DOHH2 (cell line): ENCODE data around the gene GRAP.
"Not testable (repeated sequence)": the region's sequence is repeated elsewhere in the genome, so short reads cannot be mapped to it uniquely, and the experiment has no call there.

Experiments used
- H3F3A ChIP-seq: fragments of 200-600 bp; sonication (generic), shearing (Covaris generic); 2 replicates; pipeline ENCODE4 v1.6.0; 2016; ENCODE audit warnings: antibody characterized with exemption, mild to moderate bottlenecking; ENCODE audit not compliant: control insufficient read depth, insufficient read depth
- H3K27ac ChIP-seq: fragments of 200-600 bp; sonication (generic); 2 replicates; pipeline ENCODE4 v1.5.1; 2014; ENCODE audit warnings: low read depth, mild to moderate bottlenecking, low read length, moderate library complexity
- H3K27me3 ChIP-seq: fragments of 200-600 bp; sonication (generic); 2 replicates; pipeline ENCODE4 v1.6.1; 2014; ENCODE audit warnings: mild to moderate bottlenecking, low read length, mixed read lengths; ENCODE audit not compliant: control insufficient read depth
- H3K36me3 ChIP-seq: fragments of 200-600 bp; sonication (generic); 2 replicates; pipeline ENCODE4 v1.6.1; 2014; ENCODE audit warnings: mild to moderate bottlenecking, low read length, moderate library complexity, mixed read lengths; ENCODE audit not compliant: control insufficient read depth
- H3K4me1 ChIP-seq: fragments of 200-600 bp; sonication (generic); 2 replicates; pipeline ENCODE4 v1.6.1; 2014; ENCODE audit warnings: mild to moderate bottlenecking, low read length, mixed read lengths; ENCODE audit not compliant: control insufficient read depth
- H3K4me2 ChIP-seq: fragments of 200-600 bp; sonication (generic); 2 replicates; pipeline ENCODE4 v1.6.0; 2014; ENCODE audit warnings: mild to moderate bottlenecking, low read length, moderate library complexity
- H3K4me3 ChIP-seq: fragments of 200-600 bp; sonication (generic); 2 replicates; pipeline ENCODE4 v1.5.1; 2014; ENCODE audit warnings: mild to moderate bottlenecking, low read length, mixed read lengths
- H3K79me2 ChIP-seq: fragments of 200-600 bp; sonication (generic); 2 replicates; pipeline ENCODE4 v1.6.1; 2014; ENCODE audit warnings: mild to moderate bottlenecking, low read length, mixed read lengths; ENCODE audit not compliant: control insufficient read depth
- H3K9me2 ChIP-seq: fragments of 200-600 bp; sonication (generic); replicated peaks from 2 replicates; pipeline ENCODE4 v1.6.1; 2014; ENCODE audit warnings: mild to moderate bottlenecking, low read length, mixed read lengths; ENCODE audit not compliant: control insufficient read depth
- H3K9me3 ChIP-seq: fragments of 200-600 bp; sonication (generic); 2 replicates; pipeline ENCODE4 v1.6.1; 2014; ENCODE audit warnings: antibody characterized with exemption, low read length, mixed read lengths; ENCODE audit not compliant: control insufficient read depth, insufficient read depth
- H4K20me1 ChIP-seq: fragments of 200-600 bp; sonication (generic); 2 replicates; pipeline ENCODE4 v1.6.0; 2014; ENCODE audit warnings: low read depth, mild to moderate bottlenecking, antibody characterized with exemption, low read length, moderate library complexity; ENCODE audit not compliant: control insufficient read depth, insufficient read depth

Gene GRAP

GRCh38 chr17:19076398-19077192 is 29.8 kb upstream of the GRAP start:
- H3K27ac ChIP-seq, H3K79me2 ChIP-seq, H3K4me2 ChIP-seq, H3K4me3 ChIP-seq, H4K20me1 ChIP-seq, H3K36me3 ChIP-seq, H3K27me3 ChIP-seq, H3K9me2 ChIP-seq, H3F3A ChIP-seq, H3K9me3 ChIP-seq, H3K4me1 ChIP-seq: not testable (repeated sequence)

GRCh38 chr17:19070318-19071168 is 23.8 kb upstream of the GRAP start:
- not testable (repeated sequence) for H3K4me3 ChIP-seq, H3K27me3 ChIP-seq, H3K27ac ChIP-seq, H3K79me2 ChIP-seq, H3K36me3 ChIP-seq, H4K20me1 ChIP-seq, H3K4me2 ChIP-seq, H3K4me1 ChIP-seq, H3F3A ChIP-seq, H3K9me2 ChIP-seq, H3K9me3 ChIP-seq

- not testable (repeated sequence) for H3K79me2 ChIP-seq, H3K27me3 ChIP-seq, H4K20me1 ChIP-seq, H3K9me2 ChIP-seq, H3K27ac ChIP-seq, H3K4me1 ChIP-seq, H3F3A ChIP-seq, H3K4me3 ChIP-seq, H3K36me3 ChIP-seq, H3K4me2 ChIP-seq, H3K9me3 ChIP-seq
Measured at GRCh38 chr17:19064378-19064777, 17.6 kb upstream of the GRAP start.

DNA sequence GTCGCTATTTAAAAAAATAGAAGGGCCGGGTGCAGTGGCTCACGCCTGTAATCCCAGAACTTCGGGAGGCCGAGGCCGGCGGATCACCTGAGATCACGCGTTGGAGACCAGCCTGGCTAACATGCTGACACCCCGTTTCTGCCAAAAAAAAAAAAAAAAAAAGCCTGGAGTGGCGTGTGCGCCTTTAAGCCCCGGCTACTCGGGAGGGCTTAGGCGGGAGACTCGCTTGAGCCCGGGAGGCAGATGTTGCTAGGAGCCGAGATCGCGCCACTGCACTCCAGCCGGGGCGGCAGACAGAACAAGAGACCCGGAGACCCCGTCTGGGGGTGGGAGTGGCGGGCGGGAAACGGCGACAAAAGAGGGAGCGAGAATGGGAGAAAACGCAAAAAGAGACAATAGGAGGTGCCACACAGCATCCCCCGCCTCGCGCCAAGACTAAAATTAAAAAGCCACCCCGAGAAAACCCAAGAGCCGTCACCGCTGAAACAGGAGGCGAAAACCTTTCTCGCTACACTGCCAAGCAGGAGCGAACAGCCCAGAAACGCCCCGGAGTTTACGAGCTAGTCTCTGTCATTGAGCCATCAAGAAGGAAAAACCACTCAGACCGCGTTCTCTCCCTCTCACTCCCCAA is 16.7 kb upstream of the GRAP start:
- 0 out of 2 replicates have a peak overlapping the region, but pooled peaks have one; percentile 21 for H3K27ac ChIP-seq
- not testable (repeated sequence) for H3K4me2 ChIP-seq, H3K9me3 ChIP-seq, H3K4me1 ChIP-seq, H3K36me3 ChIP-seq, H3K27me3 ChIP-seq, H3F3A ChIP-seq, H3K79me2 ChIP-seq, H4K20me1 ChIP-seq, H3K9me2 ChIP-seq, H3K4me3 ChIP-seq

DNA sequence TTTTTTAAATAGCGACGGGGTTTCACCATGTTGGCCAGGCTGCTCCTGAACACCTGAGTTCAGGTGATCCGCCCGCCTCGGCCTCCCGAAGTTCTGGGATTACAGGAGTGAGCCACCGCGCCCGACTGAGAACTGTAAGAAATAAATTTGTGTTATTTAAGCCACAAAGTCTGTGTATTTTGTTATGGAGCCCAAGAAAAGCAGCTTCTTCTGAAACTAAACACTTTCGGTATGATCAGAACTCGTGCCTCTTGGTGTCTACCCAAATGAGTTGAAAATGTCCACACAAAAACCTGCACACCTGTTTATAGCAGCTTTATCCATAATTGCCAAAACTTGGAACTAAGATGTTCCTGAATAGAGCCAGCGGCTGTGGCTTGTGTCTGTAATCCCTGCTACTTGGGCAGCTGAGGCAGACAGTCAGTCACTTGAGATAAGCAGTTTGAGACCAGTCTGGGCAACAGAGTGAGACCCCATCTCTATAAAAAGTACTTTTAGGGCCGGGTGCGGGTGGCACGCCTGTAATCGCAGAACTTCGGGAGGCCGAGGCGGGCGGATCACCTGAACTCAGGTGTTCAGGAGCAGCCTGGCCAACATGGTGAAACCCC is 16.1 kb upstream of the GRAP start:
- not testable (repeated sequence) for H3K36me3 ChIP-seq, H3K79me2 ChIP-seq, H3K9me3 ChIP-seq, H3K4me2 ChIP-seq, H4K20me1 ChIP-seq, H3F3A ChIP-seq, H3K27ac ChIP-seq, H3K4me1 ChIP-seq, H3K9me2 ChIP-seq, H3K27me3 ChIP-seq, H3K4me3 ChIP-seq

GRCh38 chr17:19062009-19062717 is 15.4 kb upstream of the GRAP start:
- H3K27me3 ChIP-seq, H3K9me2 ChIP-seq, H3K4me1 ChIP-seq, H3K4me2 ChIP-seq, H3K4me3 ChIP-seq, H4K20me1 ChIP-seq, H3F3A ChIP-seq, H3K79me2 ChIP-seq, H3K36me3 ChIP-seq, H3K9me3 ChIP-seq, H3K27ac ChIP-seq: not testable (repeated sequence)

- not testable (repeated sequence) for H3K4me3 ChIP-seq, H3K36me3 ChIP-seq, H3K27ac ChIP-seq, H3K27me3 ChIP-seq, H3K9me2 ChIP-seq, H3F3A ChIP-seq, H3K4me2 ChIP-seq, H3K4me1 ChIP-seq, H4K20me1 ChIP-seq, H3K79me2 ChIP-seq, H3K9me3 ChIP-seq
Measured at GRCh38 chr17:19055447-19055846, 8.7 kb upstream of the GRAP start.
